BJ (cell line): ENCODE data around the gene SMG6. TPM values are rescaled to one million over a fixed set of nuclear protein-coding genes. Genes with fewer than 3 reads are reported as not detected.
"Not testable (repeated sequence)": the region's sequence is repeated elsewhere in the genome, so short reads cannot be mapped to it uniquely, and the experiment has no call there.

Source experiments
- CTCF ChIA-PET: fragments of 350-600 bp; formaldehyde crosslinking; extraction: SDS; loops from one replicate; lab custom pipeline; 2021; ENCODE audit warnings: antibody characterized with exemption, inconsistent platforms; lab: Yijun Ruan, JAX
- POLR2A ChIA-PET: fragments of 300-600 bp; sonication (Branson Sonifier 250); formaldehyde crosslinking; extraction: SDS; loops from one replicate; lab custom pipeline; 2021; ENCODE audit warnings: antibody characterized with exemption; lab: Charles Lee
- DNase-seq: peaks from one replicate; pipeline ENCODE4 v3.0.0-alpha.2; 2011; ENCODE audit warnings: low read depth
- H3K27me3 ChIP-seq: 2 replicates; pipeline ENCODE4 v1.6.0; 2011; ENCODE audit warnings: low read length; ENCODE audit not compliant: control insufficient read depth, insufficient read depth
- H3K36me3 ChIP-seq: 2 replicates; pipeline ENCODE4 v1.5.1; 2011; ENCODE audit warnings: low read length; ENCODE audit not compliant: control insufficient read depth, insufficient read depth
- H3K4me3 ChIP-seq: 2 replicates; pipeline ENCODE4 v1.5.1; 2011; ENCODE audit warnings: low read depth, mild to moderate bottlenecking, control low read depth, low read length
- polyA plus RNA-seq: library from polyadenylated mRNA; depleted of rRNA; stranded (reverse); fragments of >200 nt; gene quantifications from 2 replicates; pipeline ENCODE4 v1.2.3, GENCODE V29; 2011
- TF ChIP-seq, protein P1 (sequence below): IDR thresholded peaks from 2 replicates; pipeline ENCODE4 v1.5.1; 2011; ENCODE audit warnings: low read depth, mild to moderate bottlenecking, control low read depth, inconsistent platforms, low read length, moderate library complexity; ENCODE audit not compliant: insufficient read depth

SMG6 gene
- polyA plus RNA-seq, 1 experiment: 29.7 TPM

DNA sequence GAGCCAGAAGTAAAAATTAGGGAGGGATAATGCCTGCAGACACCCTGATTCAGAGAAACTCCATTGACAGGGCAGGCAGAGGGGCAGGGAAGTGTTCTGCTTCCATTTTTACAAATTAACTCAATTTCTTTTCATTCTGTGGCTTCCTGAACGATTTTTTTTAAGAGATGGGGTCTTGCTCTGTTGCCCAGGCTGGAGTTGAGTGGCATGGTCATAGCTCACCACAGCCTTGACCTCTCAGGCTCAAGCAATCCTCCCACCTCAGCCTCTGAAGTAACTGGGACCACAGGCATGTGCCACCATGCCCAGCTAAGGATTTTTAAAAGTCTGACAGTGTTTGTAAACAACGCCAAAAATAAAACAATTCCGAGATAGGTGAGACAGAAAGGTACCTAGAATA is 99.8 kb downstream of the SMG6 start:
- CTCF ChIA-PET: interaction anchor here (0.8 to 1.9 kb wide), 2 partner anchors 25 to 41 kb away, joined by 3 to 6 read pairs; no protein-coding TSS in a partner anchor

GRCh38 chr17:2202996-2203575 is 100.5 kb downstream of the SMG6 start:
- TF ChIP-seq, protein P1, sequence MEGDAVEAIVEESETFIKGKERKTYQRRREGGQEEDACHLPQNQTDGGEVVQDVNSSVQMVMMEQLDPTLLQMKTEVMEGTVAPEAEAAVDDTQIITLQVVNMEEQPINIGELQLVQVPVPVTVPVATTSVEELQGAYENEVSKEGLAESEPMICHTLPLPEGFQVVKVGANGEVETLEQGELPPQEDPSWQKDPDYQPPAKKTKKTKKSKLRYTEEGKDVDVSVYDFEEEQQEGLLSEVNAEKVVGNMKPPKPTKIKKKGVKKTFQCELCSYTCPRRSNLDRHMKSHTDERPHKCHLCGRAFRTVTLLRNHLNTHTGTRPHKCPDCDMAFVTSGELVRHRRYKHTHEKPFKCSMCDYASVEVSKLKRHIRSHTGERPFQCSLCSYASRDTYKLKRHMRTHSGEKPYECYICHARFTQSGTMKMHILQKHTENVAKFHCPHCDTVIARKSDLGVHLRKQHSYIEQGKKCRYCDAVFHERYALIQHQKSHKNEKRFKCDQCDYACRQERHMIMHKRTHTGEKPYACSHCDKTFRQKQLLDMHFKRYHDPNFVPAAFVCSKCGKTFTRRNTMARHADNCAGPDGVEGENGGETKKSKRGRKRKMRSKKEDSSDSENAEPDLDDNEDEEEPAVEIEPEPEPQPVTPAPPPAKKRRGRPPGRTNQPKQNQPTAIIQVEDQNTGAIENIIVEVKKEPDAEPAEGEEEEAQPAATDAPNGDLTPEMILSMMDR: no peak
- no peaks in the 10 kb centered on the region for H3K27me3 ChIP-seq
- no peak for DNase-seq
- ChIA-PET CTCF (interaction anchor here (0.7 to 1.9 kb wide), 3 partner anchors 14 to 42 kb away, joined by 3 to 6 read pairs (median 3); no protein-coding TSS in a partner anchor), POLR2A (interaction anchor here (0.5 kb wide), 1 partner anchor 144 kb away, joined by 3 read pairs; no protein-coding TSS in a partner anchor)
- 0 out of 2 replicates have a peak, but pooled peaks cover 1% of the 10 kb centered on the region for H3K36me3 ChIP-seq
- H3K4me3 ChIP-seq: no peak overlapping the region

More for the DNA sequence above, 99.8 kb downstream of the SMG6 start:
- DNase-seq: no peak
- TF ChIP-seq, protein P1: no peak
- Histone ChIP-seq H3K4me3 (no peak overlapping the region), H3K36me3 (peaks cover 3% of the 10 kb centered on the region; the same call in 1 of the 2 replicates), H3K27me3 (no peaks in the 10 kb centered on the region)
- POLR2A ChIA-PET: no interaction called here

DNA sequence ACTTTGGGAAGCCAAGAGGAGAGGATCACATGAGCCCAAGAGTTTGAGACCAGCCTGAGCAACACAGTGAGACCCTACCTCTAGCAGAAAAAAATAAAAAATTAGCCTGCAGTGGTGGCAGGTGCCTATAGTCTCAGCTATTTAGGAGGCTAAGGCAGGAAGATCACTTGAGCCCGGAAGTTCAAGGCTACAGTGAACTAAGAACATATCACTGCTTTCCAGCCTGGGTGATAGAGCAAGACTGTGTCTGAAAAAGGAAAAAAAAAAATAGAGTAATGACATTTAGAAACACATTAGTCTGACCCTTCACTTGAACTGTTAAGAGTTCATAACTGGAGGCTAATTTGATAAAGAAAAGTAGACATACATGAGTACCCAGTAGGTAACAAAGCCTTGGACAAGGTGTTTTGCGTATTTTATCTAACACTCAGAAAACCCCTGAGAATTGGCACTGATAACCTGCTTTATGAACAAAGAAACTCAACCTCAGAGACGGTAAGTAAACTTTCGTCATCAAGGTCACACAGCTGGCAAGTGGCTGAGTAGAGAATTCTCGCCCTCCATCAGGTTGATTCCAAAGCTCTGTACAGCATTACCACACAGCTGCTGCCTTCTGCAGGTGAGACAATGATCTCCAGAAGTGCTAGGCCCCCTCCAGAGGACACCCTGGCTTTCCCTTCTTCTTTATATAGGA is 101.1 kb downstream of the SMG6 start:
- CTCF ChIA-PET: interaction anchor here (0.7 to 1.9 kb wide), 2 partner anchors 14 to 42 kb away, joined by 3 to 6 read pairs; no protein-coding TSS in a partner anchor
- H3K27me3 ChIP-seq: no peaks in the 10 kb centered on the region
- no peak for DNase-seq
- POLR2A ChIA-PET: interaction anchor here (0.5 kb wide), 1 partner anchor 143 kb away, joined by 3 read pairs; no protein-coding TSS in a partner anchor
- TF ChIP-seq, protein P1: no peak
- H3K4me3 ChIP-seq: no peak overlapping the region
- peaks cover 1% of the 10 kb centered on the region; the same call in 1 of the 2 replicates for H3K36me3 ChIP-seq

DNA sequence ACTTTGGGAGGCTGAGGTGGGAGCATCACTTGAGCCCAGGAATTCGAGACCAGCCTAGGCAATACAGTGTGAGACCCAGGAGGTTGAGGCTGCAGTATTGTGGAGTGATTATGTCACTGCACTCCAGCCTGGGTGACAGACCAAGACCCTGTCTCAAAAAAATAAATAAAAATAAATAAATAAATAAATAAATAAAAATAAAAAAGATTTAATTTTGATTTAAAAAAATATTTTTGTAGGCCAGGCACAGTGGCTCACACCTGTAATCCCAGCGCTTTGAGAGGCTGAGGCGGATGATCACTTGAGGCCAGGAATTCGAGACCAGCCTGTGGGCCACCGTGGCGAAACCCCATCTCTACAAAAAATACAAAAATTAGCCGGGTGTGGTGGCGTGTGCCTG is 104.2 kb downstream of the SMG6 start:
- H3K27me3 ChIP-seq, H3K4me3 ChIP-seq, H3K36me3 ChIP-seq, DNase-seq, CTCF ChIA-PET, POLR2A ChIA-PET: not testable (repeated sequence)

DNA sequence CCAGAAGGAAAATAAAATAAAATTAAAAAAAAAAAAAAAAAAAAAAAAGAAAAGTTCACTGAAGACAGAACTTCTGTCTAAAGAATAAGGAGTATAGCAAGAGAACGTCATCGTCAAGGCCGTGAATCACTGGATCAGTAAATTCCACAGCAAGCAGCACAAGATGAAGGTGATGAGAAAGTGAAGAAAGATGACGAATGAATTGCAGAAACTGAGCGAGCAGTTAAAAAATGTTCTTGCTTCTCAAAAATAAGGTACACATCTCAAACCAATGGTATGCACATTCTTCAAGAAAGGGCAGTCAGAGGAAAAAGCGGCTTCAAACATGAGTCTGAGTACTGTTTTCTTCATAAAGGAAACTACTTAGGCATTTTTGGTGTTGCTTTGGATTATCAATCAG is 104.7 kb downstream of the SMG6 start:
- ChIA-PET POLR2A (interaction anchor here (0.8 kb wide), 1 partner anchor 16 kb away, joined by 3 read pairs; no protein-coding TSS in a partner anchor), CTCF (interaction anchor here (1.1 kb wide), 2 partner anchors 46 to 142 kb away, joined by 3 read pairs; no protein-coding TSS in a partner anchor)
- H3K36me3 ChIP-seq: no peaks in the 10 kb centered on the region; the same call in 1 of the 2 replicates
- no peak overlapping the region for H3K4me3 ChIP-seq
- DNase-seq: no peak
- TF ChIP-seq, protein P1: no peak
- no peaks in the 10 kb centered on the region for H3K27me3 ChIP-seq
